ENCODE data around the gene CDH4. TPM values are rescaled to one million over a fixed set of nuclear protein-coding genes. Genes with fewer than 3 reads are reported as not detected.
A peak's percentile ranks its signal among the peaks of the same experiment; 100 is the strongest.

CDH4 gene
- total and polyA plus RNA-seq, 9 of the 15 experiments (the other 6 are each of a cell fraction or from before 2014, with no cell fraction given): 0.04 TPM; not detected in 8

DNA sequence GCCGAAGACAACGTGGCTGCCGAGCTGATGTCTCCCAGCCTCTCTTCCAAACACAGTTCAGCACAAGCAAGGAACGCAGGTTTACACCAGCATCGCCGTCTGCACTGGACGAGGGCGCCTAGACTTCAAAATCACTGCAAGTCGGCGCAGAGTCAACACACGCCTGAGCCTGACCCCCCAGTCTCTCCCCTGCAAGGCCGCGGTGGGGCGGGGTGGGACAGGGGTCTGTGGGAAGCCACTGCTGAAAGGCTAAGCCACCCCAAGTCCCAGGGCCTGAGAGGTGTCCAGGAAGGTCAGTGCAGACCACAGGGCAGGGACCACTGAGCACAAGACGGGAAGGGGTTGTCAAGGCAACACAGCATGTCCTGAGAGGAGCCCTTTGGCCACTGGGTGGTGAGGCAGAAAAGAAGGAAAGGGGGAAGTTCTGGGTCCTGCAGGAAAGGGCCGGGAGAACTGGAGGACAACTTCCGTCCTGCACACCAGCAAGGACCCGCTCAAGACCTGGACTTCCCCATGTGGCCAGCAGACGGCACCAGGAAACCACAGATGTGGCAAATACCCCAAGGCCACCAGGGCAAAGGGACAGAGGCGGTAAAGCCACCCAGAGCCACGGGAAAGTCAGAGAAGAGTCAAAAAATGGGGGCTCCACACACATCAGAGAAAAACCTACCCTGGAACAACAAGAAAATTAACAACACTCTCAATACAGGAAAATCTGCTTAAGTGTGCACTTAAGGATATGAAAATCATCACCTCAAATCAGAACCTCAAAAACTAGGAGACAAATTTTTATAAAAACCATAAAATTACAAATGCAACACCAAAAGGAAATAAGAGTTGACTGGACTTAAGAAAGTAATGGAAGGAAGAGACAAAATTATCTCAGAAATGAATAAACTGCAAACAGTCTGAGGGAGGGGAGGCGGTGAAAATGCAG is 728.9 kb downstream of the CDH4 start:
- Histone ChIP-seq H3K4me1 (replicated peaks in 1 of 2; ENCODE audit: control insufficient read depth in 2 of 2, insufficient read depth in 2 of 2, low read length in 2 of 2) (peaks cover 0 to 19% of the 10 kb centered on the region in 2 experiments; a peak in 1 of 5 replicates), H3K4me3 (no peak overlapping the region), H3K79me2 (ENCODE audit: control insufficient read depth, insufficient read depth, low read length) (peaks cover 9% of the 10 kb centered on the region; the same call in 1 of the 3 replicates), H3K27me3 (ENCODE audit: control insufficient read depth in 2 of 2, insufficient read depth in 2 of 2, low read length in 2 of 2) (no peaks in the 10 kb centered on the region), H3K4me2 (ENCODE audit: insufficient read depth, low read length) (no peak overlapping the region), H3K9me3 (replicated peaks; ENCODE audit: control insufficient read depth, insufficient read depth, low read depth, low read length) (no peaks in the 10 kb centered on the region), H3K27ac (ENCODE audit: extremely low read depth, low read depth, low read length) (no peak overlapping the region), H3K9me1 (ENCODE audit: control insufficient read depth, insufficient read depth, low read length) (no peaks in the 10 kb centered on the region), H3K9ac (ENCODE audit: insufficient read depth in 1 of 2, low read depth in 2 of 2, low read length in 2 of 2) (no peak overlapping the region), H4K20me1 (replicated peaks; ENCODE audit: control insufficient read depth, insufficient read depth, low read length) (peaks cover 8% of the 10 kb centered on the region; the same call in 1 of the 2 replicates), H2AFZ (ENCODE audit: low read depth, low read length) (no peak overlapping the region), H3K36me3 (ENCODE audit: control insufficient read depth, insufficient read depth, low read length) (peaks cover 26% of the 10 kb centered on the region; the same call in 2 of the 3 replicates)
- WGBS (ENCODE audit: insufficient coverage, low coverage, missing lambda C conversion rate): 65% methylated on average over 20 of the region's 22 CpGs
- ChIA-PET POLR2A (no interaction called here), CTCF (ENCODE audit: low intra/inter-chr PET ratio) (interaction anchor here (0.5 to 0.7 kb wide), 2 partner anchors 191 to 602 kb away, joined by 3 read pairs; no protein-coding TSS in a partner anchor)
- in situ Hi-C loops (cut with MboI): no loop called here
- BruUV-seq (replicated peaks): no TSS peak
- DNase-seq (ENCODE audit: extremely low read depth in 1 of 4, low spot score in 3 of 4) (peak; percentile 73 to 79 (median 76)), ATAC-seq (peak; percentile 98), FAIRE-seq (peak; percentile 62)
- intact Hi-C loops (cut with micrococcal nuclease): loop anchor here (10.0 kb wide), 1 partner anchor 324 kb away; the partner anchor contains the start of gene ADRM1
- TF ChIP-seq SPI1 (IDR thresholded peaks at IDR 0.05; ENCODE audit: borderline replicate concordance, low read depth, low read length) (peak; percentile 20; the same call in 1 of the 2 replicates), ADNP (tag; IDR thresholded peaks at IDR 0.05) (no peak), YY1 (IDR thresholded peaks at IDR 0.05; ENCODE audit: borderline replicate concordance in 1 of 3, control insufficient read depth in 1 of 3, extremely low read depth in 1 of 3, insufficient read depth in 3 of 3, insufficient read length in 1 of 3, insufficient replicate concordance in 2 of 3, low read depth in 1 of 3, low read length in 2 of 3) (peak in 1 of 3 experiments; percentile 22), MXI1 (IDR thresholded peaks at IDR 0.05; ENCODE audit: low read depth, low read length) (no peak), ZKSCAN8 (CRISPR knock-in tag; IDR thresholded peaks at IDR 0.05) (no peak)
- TF ChIP-seq, protein P1, sequence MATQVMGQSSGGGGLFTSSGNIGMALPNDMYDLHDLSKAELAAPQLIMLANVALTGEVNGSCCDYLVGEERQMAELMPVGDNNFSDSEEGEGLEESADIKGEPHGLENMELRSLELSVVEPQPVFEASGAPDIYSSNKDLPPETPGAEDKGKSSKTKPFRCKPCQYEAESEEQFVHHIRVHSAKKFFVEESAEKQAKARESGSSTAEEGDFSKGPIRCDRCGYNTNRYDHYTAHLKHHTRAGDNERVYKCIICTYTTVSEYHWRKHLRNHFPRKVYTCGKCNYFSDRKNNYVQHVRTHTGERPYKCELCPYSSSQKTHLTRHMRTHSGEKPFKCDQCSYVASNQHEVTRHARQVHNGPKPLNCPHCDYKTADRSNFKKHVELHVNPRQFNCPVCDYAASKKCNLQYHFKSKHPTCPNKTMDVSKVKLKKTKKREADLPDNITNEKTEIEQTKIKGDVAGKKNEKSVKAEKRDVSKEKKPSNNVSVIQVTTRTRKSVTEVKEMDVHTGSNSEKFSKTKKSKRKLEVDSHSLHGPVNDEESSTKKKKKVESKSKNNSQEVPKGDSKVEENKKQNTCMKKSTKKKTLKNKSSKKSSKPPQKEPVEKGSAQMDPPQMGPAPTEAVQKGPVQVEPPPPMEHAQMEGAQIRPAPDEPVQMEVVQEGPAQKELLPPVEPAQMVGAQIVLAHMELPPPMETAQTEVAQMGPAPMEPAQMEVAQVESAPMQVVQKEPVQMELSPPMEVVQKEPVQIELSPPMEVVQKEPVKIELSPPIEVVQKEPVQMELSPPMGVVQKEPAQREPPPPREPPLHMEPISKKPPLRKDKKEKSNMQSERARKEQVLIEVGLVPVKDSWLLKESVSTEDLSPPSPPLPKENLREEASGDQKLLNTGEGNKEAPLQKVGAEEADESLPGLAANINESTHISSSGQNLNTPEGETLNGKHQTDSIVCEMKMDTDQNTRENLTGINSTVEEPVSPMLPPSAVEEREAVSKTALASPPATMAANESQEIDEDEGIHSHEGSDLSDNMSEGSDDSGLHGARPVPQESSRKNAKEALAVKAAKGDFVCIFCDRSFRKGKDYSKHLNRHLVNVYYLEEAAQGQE (IDR thresholded peaks at IDR 0.05; ENCODE audit: borderline replicate concordance): peak; percentile 55; the same call in 1 of the 2 replicates
- TF ChIP-seq, protein P1 (CRISPR knock-in tag; IDR thresholded peaks at IDR 0.05; ENCODE audit: low read depth): no peak
- TF ChIP-seq, protein P2, sequence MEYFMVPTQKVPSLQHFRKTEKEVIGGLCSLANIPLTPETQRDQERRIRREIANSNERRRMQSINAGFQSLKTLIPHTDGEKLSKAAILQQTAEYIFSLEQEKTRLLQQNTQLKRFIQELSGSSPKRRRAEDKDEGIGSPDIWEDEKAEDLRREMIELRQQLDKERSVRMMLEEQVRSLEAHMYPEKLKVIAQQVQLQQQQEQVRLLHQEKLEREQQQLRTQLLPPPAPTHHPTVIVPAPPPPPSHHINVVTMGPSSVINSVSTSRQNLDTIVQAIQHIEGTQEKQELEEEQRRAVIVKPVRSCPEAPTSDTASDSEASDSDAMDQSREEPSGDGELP (CRISPR knock-in tag; IDR thresholded peaks at IDR 0.05; ENCODE audit: borderline replicate concordance): peak; percentile 44; the same call in 1 of the 2 replicates
